ENCODE data around the gene BMP8B.

Gene BMP8B

DNA sequence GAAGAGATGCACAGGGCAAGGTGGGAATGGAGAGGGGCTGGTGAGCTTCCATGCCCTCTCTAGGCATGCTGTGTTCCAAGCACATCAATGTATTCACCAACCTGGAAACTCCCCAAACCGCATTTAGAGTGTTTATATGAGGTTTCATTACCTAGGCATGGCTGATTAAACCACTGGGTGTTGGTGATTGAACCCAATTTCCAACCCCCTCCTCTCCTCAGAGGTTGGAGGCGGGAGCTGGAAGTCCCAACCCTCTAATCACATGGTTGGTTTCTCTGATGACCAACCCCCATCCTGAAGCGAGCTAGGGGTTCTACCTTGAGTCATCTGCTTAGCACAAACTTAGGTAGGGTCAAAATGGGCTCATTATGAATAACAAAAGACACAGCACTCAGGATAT lies 52.9 kb downstream of the BMP8B start:
- Histone ChIP-seq H3K9ac (ENCODE audit: low read length) (no peak overlapping the region), H3K27ac (ENCODE audit: low read depth, low read length) (no peak overlapping the region), H3K4me2 (ENCODE audit: low read depth, low read length, poor library complexity, severe bottlenecking) (no peak overlapping the region), H3K27me3 (ENCODE audit: low read length) (no peaks in the 10 kb centered on the region), H3K9me2 (replicated peaks; ENCODE audit: insufficient read depth, low read length) (no peaks in the 10 kb centered on the region), H3K79me2 (ENCODE audit: insufficient read depth, low read length) (peaks cover 16% of the 10 kb centered on the region), H3K9me3 (ENCODE audit: insufficient read depth, low read length) (no peaks in the 10 kb centered on the region), H3K4me3 (ENCODE audit: insufficient read depth, low read length, poor library complexity, severe bottlenecking) (no peak overlapping the region), H2AFZ (ENCODE audit: low read depth, low read length, severe bottlenecking) (no peak overlapping the region), H3F3A (ENCODE audit: insufficient read depth) (0 out of 2 replicates have a peak, but pooled peaks cover 3% of the 10 kb centered on the region), H4K20me1 (ENCODE audit: low read depth, low read length) (no peaks in the 10 kb centered on the region), H3K36me3 (ENCODE audit: low read length) (no peaks in the 10 kb centered on the region)
- TF ChIP-seq EZH2phosphoT487 (conservative IDR thresholded peaks at IDR 0.05; ENCODE audit: low read length) = no peak
- TF ChIP-seq, protein P1, sequence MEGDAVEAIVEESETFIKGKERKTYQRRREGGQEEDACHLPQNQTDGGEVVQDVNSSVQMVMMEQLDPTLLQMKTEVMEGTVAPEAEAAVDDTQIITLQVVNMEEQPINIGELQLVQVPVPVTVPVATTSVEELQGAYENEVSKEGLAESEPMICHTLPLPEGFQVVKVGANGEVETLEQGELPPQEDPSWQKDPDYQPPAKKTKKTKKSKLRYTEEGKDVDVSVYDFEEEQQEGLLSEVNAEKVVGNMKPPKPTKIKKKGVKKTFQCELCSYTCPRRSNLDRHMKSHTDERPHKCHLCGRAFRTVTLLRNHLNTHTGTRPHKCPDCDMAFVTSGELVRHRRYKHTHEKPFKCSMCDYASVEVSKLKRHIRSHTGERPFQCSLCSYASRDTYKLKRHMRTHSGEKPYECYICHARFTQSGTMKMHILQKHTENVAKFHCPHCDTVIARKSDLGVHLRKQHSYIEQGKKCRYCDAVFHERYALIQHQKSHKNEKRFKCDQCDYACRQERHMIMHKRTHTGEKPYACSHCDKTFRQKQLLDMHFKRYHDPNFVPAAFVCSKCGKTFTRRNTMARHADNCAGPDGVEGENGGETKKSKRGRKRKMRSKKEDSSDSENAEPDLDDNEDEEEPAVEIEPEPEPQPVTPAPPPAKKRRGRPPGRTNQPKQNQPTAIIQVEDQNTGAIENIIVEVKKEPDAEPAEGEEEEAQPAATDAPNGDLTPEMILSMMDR (IDR thresholded peaks at IDR 0.05; ENCODE audit: insufficient read depth, low read length, poor library complexity, severe bottlenecking) = no peak

DNA sequence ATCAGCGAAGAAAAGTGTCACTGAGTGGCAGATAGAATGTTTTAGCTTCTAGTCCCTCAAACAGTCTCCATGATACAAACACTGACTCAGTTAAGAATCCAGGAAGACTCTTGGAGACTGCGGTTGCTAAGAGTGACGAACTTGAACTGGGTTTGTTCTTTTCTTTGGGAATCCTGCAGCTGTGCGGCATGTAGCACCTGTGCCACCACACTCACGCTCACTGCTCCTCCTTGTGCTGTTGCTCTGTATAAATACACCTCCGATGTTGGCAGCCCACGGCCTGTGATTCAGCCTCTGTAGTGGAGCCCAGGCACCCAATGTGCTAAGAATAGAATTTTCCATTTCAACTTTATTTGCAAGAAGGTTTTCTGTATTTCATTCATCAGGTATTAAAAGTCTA lies 55.5 kb downstream of the BMP8B start:
- no peak overlapping the region for H3K9ac ChIP-seq (ENCODE audit: low read length)
- H3K27ac ChIP-seq (ENCODE audit: low read depth, low read length) = no peak overlapping the region
- H3K27me3 ChIP-seq (ENCODE audit: low read length) = no peaks in the 10 kb centered on the region
- TF ChIP-seq EZH2phosphoT487 (conservative IDR thresholded peaks at IDR 0.05; ENCODE audit: low read length) = no peak
- TF ChIP-seq, protein P1 (IDR thresholded peaks at IDR 0.05; ENCODE audit: insufficient read depth, low read length, poor library complexity, severe bottlenecking) = no peak
- no peaks in the 10 kb centered on the region for H3K79me2 ChIP-seq (ENCODE audit: insufficient read depth, low read length)
- no peaks in the 10 kb centered on the region for H3K36me3 ChIP-seq (ENCODE audit: low read length)
- no peak overlapping the region for H2AFZ ChIP-seq (ENCODE audit: low read depth, low read length, severe bottlenecking)
- H3K9me2 ChIP-seq (replicated peaks; ENCODE audit: insufficient read depth, low read length) = no peaks in the 10 kb centered on the region
- H3F3A ChIP-seq (ENCODE audit: insufficient read depth) = 0 out of 2 replicates have a peak, but pooled peaks cover 3% of the 10 kb centered on the region
- H4K20me1 ChIP-seq (ENCODE audit: low read depth, low read length) = no peaks in the 10 kb centered on the region
- H3K4me2 ChIP-seq (ENCODE audit: low read depth, low read length, poor library complexity, severe bottlenecking) = no peak overlapping the region
- no peaks in the 10 kb centered on the region for H3K9me3 ChIP-seq (ENCODE audit: insufficient read depth, low read length)
- H3K4me3 ChIP-seq (ENCODE audit: insufficient read depth, low read length, poor library complexity, severe bottlenecking) = no peak overlapping the region

DNA sequence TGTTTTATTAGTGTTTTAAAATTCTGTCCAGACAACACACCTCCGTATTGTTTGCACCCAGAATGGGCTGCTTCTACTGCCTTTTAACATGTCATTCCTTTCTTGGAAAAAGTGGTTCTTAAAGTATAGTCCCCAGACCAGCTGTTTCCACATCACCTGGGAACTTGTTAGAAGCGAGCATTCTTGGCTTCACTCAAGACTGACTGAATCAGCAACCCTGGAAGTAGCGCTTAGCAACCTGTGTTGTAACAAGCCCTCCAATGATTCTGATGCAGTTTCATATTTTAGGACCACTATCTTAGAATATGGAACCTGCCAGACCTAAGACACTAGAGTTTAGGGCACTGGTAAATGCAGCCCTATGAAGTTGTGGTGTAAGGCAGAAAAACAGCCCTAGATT lies 55.9 kb downstream of the BMP8B start:
- Histone ChIP-seq H3K36me3 (ENCODE audit: low read length) (no peaks in the 10 kb centered on the region), H3K9ac (ENCODE audit: low read length) (no peak overlapping the region), H3K9me3 (ENCODE audit: insufficient read depth, low read length) (no peaks in the 10 kb centered on the region), H3K27me3 (ENCODE audit: low read length) (no peaks in the 10 kb centered on the region), H3K79me2 (ENCODE audit: insufficient read depth, low read length) (no peaks in the 10 kb centered on the region), H3K9me2 (replicated peaks; ENCODE audit: insufficient read depth, low read length) (no peaks in the 10 kb centered on the region), H4K20me1 (ENCODE audit: low read depth, low read length) (no peaks in the 10 kb centered on the region), H3K4me2 (ENCODE audit: low read depth, low read length, poor library complexity, severe bottlenecking) (no peak overlapping the region), H3F3A (ENCODE audit: insufficient read depth) (0 out of 2 replicates have a peak, but pooled peaks cover 3% of the 10 kb centered on the region), H3K4me3 (ENCODE audit: insufficient read depth, low read length, poor library complexity, severe bottlenecking) (no peak overlapping the region), H3K27ac (ENCODE audit: low read depth, low read length) (no peak overlapping the region), H2AFZ (ENCODE audit: low read depth, low read length, severe bottlenecking) (no peak overlapping the region)
- TF ChIP-seq, protein P1 (IDR thresholded peaks at IDR 0.05; ENCODE audit: insufficient read depth, low read length, poor library complexity, severe bottlenecking) = no peak
- TF ChIP-seq EZH2phosphoT487 (conservative IDR thresholded peaks at IDR 0.05; ENCODE audit: low read length) = no peak

All from SU-DHL-6 (cell line).